Hematopoietic multipotent progenitor cell treated with erythropoietin and hydrocortisone succinate and interleukin-3 and kit ligand, for 4 days (in vitro differentiated cells): ENCODE results near the gene CHD3.

Source experiments
- DNase-seq: peaks from one replicate; pipeline ENCODE4 v3.0.0-alpha.2; 2015

CHD3 gene

GRCh38 chr17:7888184-7888920 lies at the start of gene CHD3:
CHD3 (plus strand) TSS chr17:7888789; CDS start chr17:7889001, 212 bp downstream.
- DNase-seq, result peak; percentile 30

DNA sequence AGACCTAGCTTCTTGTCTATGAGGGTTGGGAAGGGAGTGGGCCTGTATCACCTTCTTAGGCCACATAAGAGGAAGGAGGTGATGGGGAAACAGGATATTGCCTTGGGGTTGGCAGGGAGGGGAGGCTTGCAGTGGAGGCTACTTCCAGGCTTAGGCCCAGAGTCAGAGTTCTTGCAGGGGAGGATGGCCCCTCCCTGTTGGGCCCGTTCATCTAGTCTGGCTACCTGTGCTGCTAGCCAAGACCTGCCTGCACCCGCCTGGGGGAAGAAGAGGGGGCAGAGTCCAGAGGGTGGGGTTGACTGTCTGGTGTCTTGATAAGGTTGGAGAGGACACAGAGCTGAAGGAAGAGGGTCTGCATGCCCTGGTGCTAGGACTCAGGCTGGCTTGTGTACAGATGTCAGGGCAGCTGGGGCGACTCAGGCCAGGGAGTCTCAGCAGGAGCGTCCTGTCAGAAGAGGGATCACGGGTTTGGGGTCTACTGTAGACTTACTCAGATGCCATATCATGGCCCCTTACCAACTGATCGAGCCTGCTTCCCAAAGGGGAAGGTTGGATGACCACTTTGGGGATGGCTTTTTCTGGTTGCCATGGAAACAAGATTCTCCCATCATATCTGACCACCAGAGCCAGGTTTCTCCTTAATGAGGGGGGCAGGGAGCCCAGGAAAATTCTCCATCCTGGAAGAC lies 49.3 kb upstream of the CHD3 start:
- peak; percentile 74 for DNase-seq

DNA sequence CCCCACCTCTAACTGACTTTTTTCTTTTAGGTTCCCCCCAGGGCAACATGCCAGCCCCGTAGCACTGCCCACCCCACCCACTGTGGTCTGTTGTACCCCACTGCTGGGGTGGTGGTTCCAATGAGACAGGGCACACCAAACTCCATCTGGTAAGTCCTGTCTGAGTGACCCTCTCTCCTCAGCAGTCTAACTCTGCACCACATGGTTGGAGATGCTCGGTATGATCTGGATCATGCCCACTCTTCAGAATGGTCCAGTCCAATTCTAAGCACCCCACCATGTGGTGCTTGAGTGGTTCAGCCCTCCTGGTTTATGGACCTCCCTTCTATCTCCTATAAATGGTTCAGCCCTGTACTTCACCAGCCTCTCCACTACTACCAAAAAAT lies 48.7 kb upstream of the CHD3 start:
- peak; percentile 84 for DNase-seq

GRCh38 chr17:7840441-7840840 lies 48.1 kb upstream of the CHD3 start:
- DNase-seq, result no peak

GRCh38 chr17:7840875-7841274 lies 47.7 kb upstream of the CHD3 start:
- DNase-seq, result no peak

DNA sequence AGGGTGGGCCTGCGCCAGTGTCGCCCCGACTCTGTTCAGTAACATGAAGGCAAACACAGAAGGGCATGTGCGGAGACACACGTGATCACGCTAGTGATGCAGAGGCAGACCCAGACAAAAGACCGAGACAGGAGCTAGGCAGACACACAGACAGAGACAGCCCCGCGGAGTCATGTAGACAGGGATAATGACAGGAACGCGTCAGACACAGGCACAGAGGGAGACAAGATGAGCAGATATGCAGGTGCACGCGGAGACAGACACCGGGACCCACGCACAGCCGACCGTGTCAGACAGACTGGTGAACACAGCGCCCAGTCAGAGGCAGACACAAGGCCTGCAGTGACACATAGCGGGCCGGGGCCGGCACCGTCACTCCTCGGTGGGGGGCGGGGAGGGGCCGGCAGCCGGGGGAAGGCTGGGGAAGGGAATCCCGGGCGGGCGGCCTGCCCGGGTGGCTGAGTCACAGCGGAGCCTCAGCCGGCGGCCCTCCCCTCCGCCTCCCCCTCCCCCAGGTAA lies 47.1 kb upstream of the CHD3 start:
- DNase-seq, result peak; percentile 87

GRCh38 chr17:7841915-7842379 lies 46.6 kb upstream of the CHD3 start:
- peak; percentile 93 for DNase-seq

DNA sequence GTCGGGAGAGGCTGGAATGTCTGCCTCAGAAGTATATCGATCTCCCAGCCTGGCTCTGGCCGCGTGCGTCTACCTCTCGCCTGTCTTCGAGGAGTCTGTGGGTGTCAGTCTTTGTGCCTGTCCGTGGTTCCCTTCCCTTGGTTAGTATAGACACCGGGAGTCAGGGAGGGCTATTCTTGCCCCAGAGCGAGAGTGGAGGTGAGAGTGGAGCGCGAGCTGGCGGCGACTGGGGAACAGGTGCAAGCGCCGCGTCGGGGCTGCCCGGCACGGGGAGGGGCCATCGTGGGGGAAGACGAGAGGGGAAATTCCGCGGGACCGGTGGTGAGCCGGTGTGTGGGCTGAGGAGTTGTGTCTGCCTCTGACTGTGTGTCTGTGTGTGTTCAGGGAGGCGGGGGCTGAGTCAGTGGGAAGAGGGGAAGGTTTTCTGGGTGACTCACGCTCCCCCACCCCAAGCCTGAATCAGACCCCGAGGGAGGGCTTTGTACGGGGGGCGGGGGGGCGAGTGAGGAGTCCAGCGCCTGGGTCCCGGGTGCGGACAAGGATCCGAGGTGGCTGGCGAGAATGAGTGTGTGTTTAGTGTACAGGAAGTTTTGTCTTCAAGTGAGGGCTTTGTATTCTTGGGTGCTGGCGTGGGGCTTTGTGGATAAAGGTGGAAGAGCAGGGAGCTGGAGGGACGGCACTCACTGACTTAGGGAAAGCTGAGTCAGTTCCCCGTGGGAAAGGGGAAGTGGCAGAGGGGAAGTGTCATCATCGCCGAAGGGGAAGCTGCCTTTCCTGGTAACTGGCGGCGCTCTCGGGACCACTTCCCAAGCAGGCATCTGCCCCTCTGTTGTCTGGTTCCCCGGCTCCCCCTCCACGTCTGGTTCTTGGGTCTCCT lies 46.0 kb upstream of the CHD3 start:
- peak; percentile 76 for DNase-seq

- DNase-seq, result no peak
Measured at GRCh38 chr17:7843257-7843535, 45.4 kb upstream of the CHD3 start.

DNA sequence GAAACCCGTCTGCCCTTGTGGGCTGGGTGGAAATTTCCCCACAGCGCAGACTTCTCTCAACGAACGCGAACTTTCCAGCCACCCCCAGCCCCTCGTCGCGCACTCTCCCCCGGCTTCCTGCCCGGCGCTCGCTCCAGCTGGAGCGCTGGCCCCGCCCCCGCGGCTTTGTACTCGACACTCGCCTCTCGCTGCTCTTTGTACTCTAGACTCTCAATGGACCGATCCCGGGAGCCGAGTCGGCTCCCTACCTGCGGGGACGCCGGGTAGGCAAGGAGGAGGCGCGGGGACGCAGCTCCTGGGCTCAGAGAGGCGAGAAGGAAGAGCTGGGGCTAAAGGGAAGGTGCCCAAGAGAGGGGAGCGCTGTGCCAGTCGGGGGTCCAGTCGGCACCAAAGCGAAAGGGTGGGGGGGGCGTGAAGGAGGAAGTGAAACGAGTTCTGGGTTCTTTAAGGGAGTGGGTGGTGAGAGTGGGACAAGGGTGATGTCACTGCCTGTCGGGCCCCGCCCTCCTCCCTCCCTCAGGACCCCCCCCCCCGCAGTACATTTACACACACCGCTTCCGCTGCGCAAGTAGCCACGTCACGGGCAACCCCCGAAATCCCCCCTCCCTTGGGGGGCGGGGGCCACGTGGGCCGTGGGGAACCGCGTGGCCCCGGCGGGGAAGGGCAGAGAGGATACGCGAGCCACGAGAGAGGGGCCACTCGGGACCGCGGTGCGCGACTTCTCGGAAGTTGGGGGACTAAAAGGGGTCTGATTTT lies 44.9 kb upstream of the CHD3 start:
- DNase-seq, result peak; percentile 90

- peak; percentile 97 for DNase-seq
Measured at GRCh38 chr17:7844292-7845154, 44.1 kb upstream of the CHD3 start.

GRCh38 chr17:7845359-7846062 lies 43.1 kb upstream of the CHD3 start:
- DNase-seq, result no peak

- DNase-seq, result no peak
Measured at GRCh38 chr17:7846063-7846735, 42.4 kb upstream of the CHD3 start.

GRCh38 chr17:7846765-7847661 lies 41.6 kb upstream of the CHD3 start:
- DNase-seq, result no peak

- no peak for DNase-seq
Measured at GRCh38 chr17:7848131-7848579, 40.4 kb upstream of the CHD3 start.

DNA sequence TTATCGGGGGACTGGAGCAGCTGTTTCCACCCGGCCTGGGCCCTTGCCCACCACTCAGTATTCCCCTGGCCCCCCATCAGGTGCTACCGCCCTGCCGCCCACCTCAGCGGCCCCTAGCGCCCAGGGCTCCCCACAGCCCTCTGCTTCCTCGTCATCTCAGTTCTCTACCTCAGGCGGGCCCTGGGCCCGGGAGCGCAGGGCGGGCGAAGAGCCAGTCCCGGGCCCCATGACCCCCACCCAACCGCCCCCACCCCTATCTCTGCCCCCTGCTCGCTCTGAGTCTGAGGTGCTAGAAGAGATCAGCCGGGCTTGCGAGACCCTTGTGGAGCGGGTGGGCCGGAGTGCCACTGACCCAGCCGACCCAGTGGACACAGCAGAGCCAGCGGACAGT lies 39.9 kb upstream of the CHD3 start:
- no peak for DNase-seq

- DNase-seq, result no peak
Measured at GRCh38 chr17:7849130-7849750, 39.3 kb upstream of the CHD3 start.

GRCh38 chr17:7849751-7850504 lies 38.7 kb upstream of the CHD3 start:
- DNase-seq, result no peak
